Activated naive CD4-positive, alpha-beta T cell treated with anti-CD3 and anti-CD28 coated beads, Interleukin-2, amount 10 ng/mL, durations not matched to agents 7 days and 5 days (primary cell): ENCODE results near the gene TK2.
"Not testable (repeated sequence)": the region's sequence is repeated elsewhere in the genome, so short reads cannot be mapped to it uniquely, and the experiment has no call there.

Source experiments
- CTCF ChIA-PET: fragments of 350-600 bp; sonication (Branson Sonifier 250); formaldehyde crosslinking; loops from one replicate; lab custom pipeline; 2021; ENCODE audit warnings: antibody characterized with exemption; lab: Charles Lee
- DNase-seq: peaks from one replicate; pipeline ENCODE4 v3.0.0-alpha.2; 2020
- H3K27ac Mint-ChIP-seq: one replicate; pipeline ENCODE4 v1.8.0; 2021; ENCODE audit warnings: mild to moderate bottlenecking, moderate library complexity, mixed read lengths
- H3K27me3 Mint-ChIP-seq: one replicate; pipeline ENCODE4 v1.8.0; 2021; ENCODE audit warnings: mild to moderate bottlenecking, mixed read lengths
- H3K36me3 Mint-ChIP-seq: one replicate; pipeline ENCODE4 v1.8.0; 2021; ENCODE audit warnings: mixed read lengths
- H3K4me1 Mint-ChIP-seq: one replicate; pipeline ENCODE4 v1.8.0; 2021; ENCODE audit warnings: mixed read lengths
- H3K4me3 Mint-ChIP-seq: one replicate; pipeline ENCODE4 v1.8.0; 2021; ENCODE audit warnings: mild to moderate bottlenecking, moderate library complexity, mixed read lengths
- H3K9me3 Mint-ChIP-seq: one replicate; pipeline ENCODE4 v1.8.0; 2021; ENCODE audit warnings: mixed read lengths

TK2 gene

GRCh38 chr16:66509576-66509975 is 40.3 kb downstream of the TK2 start:
- H3K4me3 Mint-ChIP-seq: no peak overlapping the region
- H3K27ac Mint-ChIP-seq: no peak overlapping the region
- CTCF ChIA-PET: interaction anchor here (0.7 to 5.9 kb wide), 4 partner anchors 27 to 99 kb away, joined by 3 to 37 read pairs (median 3); no protein-coding TSS in a partner anchor
- no peaks in the 10 kb centered on the region for H3K27me3 Mint-ChIP-seq
- peaks cover 12% of the 10 kb centered on the region for H3K4me1 Mint-ChIP-seq
- no peak for DNase-seq
- H3K36me3 Mint-ChIP-seq: peaks cover 3% of the 10 kb centered on the region
- H3K9me3 Mint-ChIP-seq: no peaks in the 10 kb centered on the region

DNA sequence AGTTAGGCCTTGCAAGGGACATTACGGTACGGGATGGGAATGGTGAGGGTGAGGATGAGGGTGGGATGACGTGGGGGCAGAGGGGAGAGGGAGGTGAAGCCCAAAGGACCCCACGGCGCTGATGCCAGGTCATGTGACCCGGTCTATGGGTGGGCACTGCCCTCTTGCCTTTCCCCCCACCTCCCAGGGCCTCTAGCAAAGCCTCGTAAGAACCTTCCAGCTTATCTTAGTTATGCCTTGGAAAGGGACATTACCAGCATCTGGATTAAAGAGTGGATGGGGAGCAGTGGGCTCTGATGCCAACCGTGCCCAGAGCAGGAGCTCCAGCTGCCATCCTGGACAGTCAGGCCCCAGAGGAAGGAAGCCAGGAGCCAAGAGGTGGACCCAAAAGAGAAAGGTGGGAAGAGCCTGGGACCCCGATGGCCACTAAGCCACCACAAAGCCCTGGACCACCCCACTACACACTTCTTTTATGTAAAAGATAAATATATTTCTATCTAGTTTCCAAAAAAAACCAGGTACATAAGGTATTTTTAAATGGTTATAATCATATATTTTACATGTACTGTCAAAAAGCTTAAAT is 40.9 kb downstream of the TK2 start:
- Mint-ChIP-seq H3K4me3 (no peak overlapping the region), H3K9me3 (no peaks in the 10 kb centered on the region), H3K27ac (no peak overlapping the region), H3K4me1 (peaks cover 12% of the 10 kb centered on the region), H3K36me3 (peaks cover 3% of the 10 kb centered on the region), H3K27me3 (no peaks in the 10 kb centered on the region)
- CTCF ChIA-PET: interaction anchor here (0.7 to 5.9 kb wide), 6 partner anchors 21 to 99 kb away, joined by 3 to 37 read pairs (median 4); no protein-coding TSS in a partner anchor
- no peak for DNase-seq

DNA sequence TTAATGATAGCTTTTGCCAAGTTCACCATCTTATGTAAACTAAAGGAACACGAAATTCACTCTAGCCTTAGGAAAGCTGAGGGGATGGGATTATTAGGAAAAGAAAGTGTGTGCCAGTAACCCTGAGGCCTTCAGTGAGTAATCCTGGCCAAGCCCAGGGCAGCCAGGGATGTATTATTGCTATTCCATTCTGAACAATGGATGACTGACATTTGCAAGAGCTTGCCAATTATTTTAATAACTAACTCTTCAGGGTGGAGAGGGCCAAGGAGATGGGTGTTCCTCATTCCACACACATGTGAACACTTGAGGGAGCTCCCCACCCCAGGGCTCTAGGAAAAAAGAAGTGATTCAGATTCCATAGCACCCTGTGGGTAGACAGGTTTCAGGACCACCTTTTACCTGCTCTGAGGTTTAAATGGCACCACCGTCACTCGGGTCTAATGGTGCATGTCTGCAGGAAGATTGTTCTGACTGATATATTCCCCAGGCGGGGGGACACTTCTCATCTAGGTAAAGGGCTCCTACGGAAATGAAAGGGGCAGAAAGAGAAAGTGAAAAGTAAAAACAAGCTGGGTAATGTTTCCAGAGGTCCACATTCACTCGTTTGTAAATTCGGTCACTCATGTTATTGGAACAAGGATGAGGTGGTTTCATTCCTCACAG is 41.5 kb downstream of the TK2 start:
- peaks cover 13% of the 10 kb centered on the region for H3K4me1 Mint-ChIP-seq
- H3K27ac Mint-ChIP-seq: no peak overlapping the region
- no peaks in the 10 kb centered on the region for H3K9me3 Mint-ChIP-seq
- H3K36me3 Mint-ChIP-seq: peaks cover 3% of the 10 kb centered on the region
- no peak overlapping the region for H3K4me3 Mint-ChIP-seq
- CTCF ChIA-PET: interaction anchor here (0.9 to 5.9 kb wide), 5 partner anchors 20 to 81 kb away, joined by 3 to 37 read pairs (median 5); no protein-coding TSS in a partner anchor
- H3K27me3 Mint-ChIP-seq: peaks cover under 1% of the 10 kb centered on the region
- DNase-seq: no peak

DNA sequence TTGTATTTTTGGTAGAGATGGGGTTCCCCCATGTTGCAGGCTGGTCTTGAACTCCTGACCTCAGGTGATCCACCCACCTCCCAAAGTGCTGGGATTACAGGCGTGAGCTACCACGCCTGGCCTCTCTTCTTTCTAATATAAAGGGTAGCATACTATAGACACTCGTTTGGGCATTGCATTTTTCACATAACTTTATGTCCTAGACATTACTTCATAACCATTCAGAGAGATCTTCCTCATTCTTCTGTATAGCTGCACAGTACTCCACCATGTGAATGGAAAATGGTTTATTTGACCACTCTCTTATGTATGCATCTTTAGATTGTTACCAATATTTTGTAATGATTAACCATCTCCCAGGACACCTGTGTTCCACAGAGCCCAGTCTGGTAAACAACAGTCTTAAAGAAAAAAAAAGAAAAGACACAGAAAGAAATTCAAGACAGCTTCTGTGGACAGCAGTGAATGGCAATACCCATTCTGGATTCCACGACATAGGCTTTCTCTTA is 42.1 kb downstream of the TK2 start:
- H3K27me3 Mint-ChIP-seq: peaks cover 5% of the 10 kb centered on the region
- H3K27ac Mint-ChIP-seq: no peak overlapping the region
- no peaks in the 10 kb centered on the region for H3K9me3 Mint-ChIP-seq
- no peak overlapping the region for H3K4me3 Mint-ChIP-seq
- H3K4me1 Mint-ChIP-seq: peaks cover 12% of the 10 kb centered on the region
- CTCF ChIA-PET: interaction anchor here (1.4 to 5.9 kb wide), 4 partner anchors 19 to 82 kb away, joined by 4 to 37 read pairs (median 5); no protein-coding TSS in a partner anchor
- H3K36me3 Mint-ChIP-seq: peaks cover under 1% of the 10 kb centered on the region
- no peak for DNase-seq

DNA sequence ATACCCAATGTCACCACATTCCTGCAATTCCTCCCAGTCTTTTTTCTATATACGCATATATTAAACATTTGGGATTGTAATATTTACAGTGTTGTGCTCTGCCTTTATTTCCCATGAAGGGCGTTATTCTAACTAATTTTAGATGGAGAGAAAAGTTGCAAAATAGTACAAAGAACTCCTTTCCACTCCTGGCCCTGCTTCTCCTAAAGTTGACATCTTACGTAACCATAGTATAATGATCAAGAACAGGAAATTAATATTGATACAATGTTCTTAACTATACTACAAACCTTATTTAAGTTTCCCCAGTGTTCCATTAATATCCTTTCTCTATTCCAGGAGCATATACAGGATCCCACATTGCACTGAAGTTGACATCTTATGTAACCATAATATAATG is 46.3 kb downstream of the TK2 start:
- no peak for DNase-seq
- no peaks in the 10 kb centered on the region for H3K36me3 Mint-ChIP-seq
- CTCF ChIA-PET: no interaction called here
- H3K27ac Mint-ChIP-seq: no peak overlapping the region
- peaks cover 18% of the 10 kb centered on the region for H3K27me3 Mint-ChIP-seq
- peaks cover 5% of the 10 kb centered on the region for H3K4me1 Mint-ChIP-seq
- no peaks in the 10 kb centered on the region for H3K9me3 Mint-ChIP-seq
- H3K4me3 Mint-ChIP-seq: no peak overlapping the region

- no peak overlapping the region for H3K27ac Mint-ChIP-seq
- CTCF ChIA-PET: interaction anchor here (1.2 kb wide), 1 partner anchor 20 kb away, joined by 3 read pairs; no protein-coding TSS in a partner anchor
- no peak for DNase-seq
- no peaks in the 10 kb centered on the region for H3K36me3 Mint-ChIP-seq
- peaks cover 3% of the 10 kb centered on the region for H3K4me1 Mint-ChIP-seq
- H3K27me3 Mint-ChIP-seq: peaks cover 21% of the 10 kb centered on the region
- H3K9me3 Mint-ChIP-seq: no peaks in the 10 kb centered on the region
- H3K4me3 Mint-ChIP-seq: no peak overlapping the region
Observed at GRCh38 chr16:66503030-66503429, 46.9 kb downstream of the TK2 start.

DNA sequence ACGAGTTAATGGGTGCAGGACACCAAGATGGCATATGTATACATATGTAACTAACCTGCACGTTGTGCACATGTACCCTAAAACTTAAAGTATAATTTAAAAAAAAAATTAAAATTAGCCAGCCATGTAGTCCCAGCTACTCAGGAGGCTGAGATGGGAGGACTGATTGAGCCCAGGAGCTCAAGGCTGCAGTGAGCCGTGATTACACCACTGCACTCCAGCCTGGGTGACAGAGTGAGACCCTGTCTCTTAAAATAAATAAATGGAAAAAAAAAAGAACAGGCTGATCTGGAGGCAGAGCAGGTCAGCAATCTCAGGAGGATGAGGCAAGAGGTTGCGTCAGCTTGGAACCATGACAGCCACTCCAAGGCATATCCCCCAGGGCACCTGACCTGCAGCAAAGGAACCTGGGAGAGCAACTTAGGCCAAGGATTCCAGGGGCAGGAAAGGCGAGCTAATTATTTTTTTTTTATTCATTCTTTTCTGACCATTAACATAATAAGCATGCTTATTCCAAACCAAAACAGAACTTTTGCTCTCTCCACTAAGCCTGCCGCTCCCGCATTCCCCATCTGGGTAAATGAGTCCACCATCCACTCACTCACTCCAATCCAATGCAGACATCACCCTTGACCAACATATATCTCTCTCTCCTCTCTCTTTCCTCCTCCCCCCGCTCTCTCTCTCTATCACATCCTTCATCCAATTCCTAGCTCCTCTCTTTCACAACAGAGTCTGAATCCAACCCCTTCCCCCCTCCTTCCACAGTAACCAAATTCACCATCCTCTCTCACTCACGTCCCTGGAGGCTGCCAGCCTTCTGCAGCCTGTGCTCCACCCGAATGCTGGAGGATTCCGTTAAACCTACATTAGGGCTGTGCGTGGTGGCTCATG is 47.7 kb downstream of the TK2 start:
- DNase-seq: no peak
- peaks cover 22% of the 10 kb centered on the region for H3K27me3 Mint-ChIP-seq
- no peak overlapping the region for H3K27ac Mint-ChIP-seq
- H3K4me1 Mint-ChIP-seq: peaks cover 3% of the 10 kb centered on the region
- CTCF ChIA-PET: interaction anchor here (1.2 kb wide), 1 partner anchor 20 kb away, joined by 3 read pairs; no protein-coding TSS in a partner anchor
- H3K9me3 Mint-ChIP-seq: no peaks in the 10 kb centered on the region
- no peaks in the 10 kb centered on the region for H3K36me3 Mint-ChIP-seq
- H3K4me3 Mint-ChIP-seq: no peak overlapping the region

- H3K4me3 Mint-ChIP-seq, H3K4me1 Mint-ChIP-seq, H3K9me3 Mint-ChIP-seq, DNase-seq, CTCF ChIA-PET, H3K27ac Mint-ChIP-seq, H3K36me3 Mint-ChIP-seq: not testable (repeated sequence)
- H3K27me3 Mint-ChIP-seq: peaks cover 27% of the 10 kb centered on the region
Observed at GRCh38 chr16:66501563-66501962, 48.4 kb downstream of the TK2 start.

- H3K4me3 Mint-ChIP-seq, H3K36me3 Mint-ChIP-seq, CTCF ChIA-PET, H3K27ac Mint-ChIP-seq, DNase-seq, H3K9me3 Mint-ChIP-seq, H3K4me1 Mint-ChIP-seq: not testable (repeated sequence)
- H3K27me3 Mint-ChIP-seq: peaks cover 34% of the 10 kb centered on the region
Observed at GRCh38 chr16:66497921-66498320, 52.0 kb downstream of the TK2 start.

DNA sequence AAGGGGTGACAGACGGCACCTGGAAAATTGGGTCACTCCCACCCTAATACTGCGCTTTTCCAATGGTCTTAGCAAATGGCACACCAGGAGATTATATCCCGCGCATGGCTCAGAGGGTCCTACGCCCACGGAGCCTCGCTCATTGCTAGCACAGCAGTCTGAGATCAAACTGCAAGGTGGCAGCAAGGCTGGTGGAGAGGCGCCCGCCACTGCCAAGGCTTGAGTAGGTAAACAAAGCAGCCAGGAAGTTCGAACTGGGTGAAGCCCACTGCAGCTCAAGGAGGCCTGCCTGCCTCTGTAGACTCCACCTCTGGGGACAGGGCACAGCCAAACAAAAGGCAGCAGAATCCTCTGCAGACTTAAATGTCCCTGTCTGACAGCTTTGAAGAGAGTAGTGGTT is 53.7 kb downstream of the TK2 start:
- H3K9me3 Mint-ChIP-seq, H3K36me3 Mint-ChIP-seq, H3K4me3 Mint-ChIP-seq, H3K27ac Mint-ChIP-seq, DNase-seq, H3K4me1 Mint-ChIP-seq, CTCF ChIA-PET: not testable (repeated sequence)
- H3K27me3 Mint-ChIP-seq: peaks cover 31% of the 10 kb centered on the region

DNA sequence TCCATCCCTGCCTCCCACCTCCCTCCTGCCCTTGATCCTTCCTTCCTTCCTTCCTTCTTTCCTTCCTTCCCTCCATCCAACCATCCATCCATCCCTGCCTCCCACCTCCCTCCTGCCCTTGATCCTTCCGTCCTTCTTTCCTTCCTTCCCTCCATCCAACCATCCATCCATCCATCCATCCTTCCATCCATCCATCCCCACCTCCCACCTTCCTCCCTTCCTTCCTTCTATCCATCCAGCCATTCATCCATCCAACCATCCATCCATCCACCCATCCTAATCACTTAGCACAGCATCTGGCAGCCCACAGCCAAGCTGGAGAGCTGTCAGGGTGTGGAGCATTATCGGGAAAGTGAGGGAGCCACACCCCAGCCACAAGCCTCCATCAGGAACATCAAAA is 54.5 kb downstream of the TK2 start:
- CTCF ChIA-PET: interaction anchor here (0.7 kb wide), 1 partner anchor 74 kb away, joined by 3 read pairs; no protein-coding TSS in a partner anchor
- Mint-ChIP-seq H3K36me3 (no peaks in the 10 kb centered on the region), H3K9me3 (no peaks in the 10 kb centered on the region), H3K27me3 (peaks cover 39% of the 10 kb centered on the region), H3K4me1 (no peaks in the 10 kb centered on the region), H3K4me3 (no peak overlapping the region), H3K27ac (no peak overlapping the region)
- no peak for DNase-seq

GRCh38 chr16:66494916-66495315 is 55.0 kb downstream of the TK2 start:
- Mint-ChIP-seq H3K4me1 (no peaks in the 10 kb centered on the region), H3K36me3 (no peaks in the 10 kb centered on the region), H3K27ac (no peak overlapping the region), H3K9me3 (no peaks in the 10 kb centered on the region), H3K27me3 (peaks cover 40% of the 10 kb centered on the region), H3K4me3 (no peak overlapping the region)
- CTCF ChIA-PET: no interaction called here
- no peak for DNase-seq

- CTCF ChIA-PET: interaction anchor here (1.9 kb wide), 1 partner anchor 11 kb away, joined by 7 read pairs; no protein-coding TSS in a partner anchor
- H3K4me1 Mint-ChIP-seq: no peaks in the 10 kb centered on the region
- no peaks in the 10 kb centered on the region for H3K9me3 Mint-ChIP-seq
- H3K27me3 Mint-ChIP-seq: peaks cover 35% of the 10 kb centered on the region
- H3K27ac Mint-ChIP-seq: no peak overlapping the region
- no peak for DNase-seq
- H3K36me3 Mint-ChIP-seq: no peaks in the 10 kb centered on the region
- no peak overlapping the region for H3K4me3 Mint-ChIP-seq
Observed at GRCh38 chr16:66493490-66494401, 56.2 kb downstream of the TK2 start.
